AG04450 (cell line): Measurements from ENCODE around the gene CCDC13. TPM values are rescaled to one million over a fixed set of nuclear protein-coding genes. Genes with fewer than 3 reads are reported as not detected.

Source experiments
- CTCF ChIA-PET: fragments of 300-600, 350-600 bp; formaldehyde crosslinking; extraction: SDS; loops from one replicate; lab custom pipeline; 2022; ENCODE audit warnings: antibody characterized with exemption, inconsistent platforms; lab: Charles Lee
- POLR2A ChIA-PET: fragments of 350-600 bp; formaldehyde crosslinking; extraction: SDS; loops from one replicate; lab custom pipeline; 2021; ENCODE audit warnings: antibody characterized with exemption, inconsistent platforms; lab: Yijun Ruan, JAX
- DNase-seq: peaks from one replicate; pipeline ENCODE4 v3.0.0-alpha.2; 2011; ENCODE audit warnings: low read depth, low spot score
- H3K27ac ChIP-seq: one replicate; pipeline ENCODE4 v1.5.1; 2012; ENCODE audit warnings: low read depth, low read length, control low read depth
- H3K27me3 ChIP-seq: one replicate; pipeline ENCODE4 v1.6.0; 2012; ENCODE audit warnings: low read length; ENCODE audit not compliant: control insufficient read depth, insufficient read depth
- H3K4me3 ChIP-seq: 2 replicates; pipeline ENCODE4 v1.5.1; 2011; ENCODE audit warnings: mild to moderate bottlenecking, low read depth, low read length, control low read depth
- H3K9me3 ChIP-seq: 2 replicates; pipeline ENCODE4 v1.5.1; 2012; ENCODE audit warnings: low read length; ENCODE audit not compliant: control insufficient read depth, insufficient read depth
- polyA plus RNA-seq: library from polyadenylated mRNA; depleted of rRNA; stranded (reverse); fragments of >200 nt; gene quantifications from 2 replicates; pipeline ENCODE4 v1.2.3, GENCODE V29; 2011
- TF ChIP-seq, protein P1 (sequence below): IDR thresholded peaks from 2 replicates; pipeline ENCODE4 v1.5.1; 2011; ENCODE audit warnings: low read depth, low read length, control low read depth, inconsistent platforms

The CCDC13 gene
- polyA plus RNA-seq, 1 experiment = 0.20 TPM

- TF ChIP-seq, protein P1, sequence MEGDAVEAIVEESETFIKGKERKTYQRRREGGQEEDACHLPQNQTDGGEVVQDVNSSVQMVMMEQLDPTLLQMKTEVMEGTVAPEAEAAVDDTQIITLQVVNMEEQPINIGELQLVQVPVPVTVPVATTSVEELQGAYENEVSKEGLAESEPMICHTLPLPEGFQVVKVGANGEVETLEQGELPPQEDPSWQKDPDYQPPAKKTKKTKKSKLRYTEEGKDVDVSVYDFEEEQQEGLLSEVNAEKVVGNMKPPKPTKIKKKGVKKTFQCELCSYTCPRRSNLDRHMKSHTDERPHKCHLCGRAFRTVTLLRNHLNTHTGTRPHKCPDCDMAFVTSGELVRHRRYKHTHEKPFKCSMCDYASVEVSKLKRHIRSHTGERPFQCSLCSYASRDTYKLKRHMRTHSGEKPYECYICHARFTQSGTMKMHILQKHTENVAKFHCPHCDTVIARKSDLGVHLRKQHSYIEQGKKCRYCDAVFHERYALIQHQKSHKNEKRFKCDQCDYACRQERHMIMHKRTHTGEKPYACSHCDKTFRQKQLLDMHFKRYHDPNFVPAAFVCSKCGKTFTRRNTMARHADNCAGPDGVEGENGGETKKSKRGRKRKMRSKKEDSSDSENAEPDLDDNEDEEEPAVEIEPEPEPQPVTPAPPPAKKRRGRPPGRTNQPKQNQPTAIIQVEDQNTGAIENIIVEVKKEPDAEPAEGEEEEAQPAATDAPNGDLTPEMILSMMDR = peak; percentile 68
- Histone ChIP-seq H3K9me3 (no peaks in the 10 kb centered on the region), H3K27ac (no peak overlapping the region), H3K27me3 (peaks cover 23% of the 10 kb centered on the region), H3K4me3 (no peak overlapping the region)
- POLR2A ChIA-PET = interaction anchor here (0.6 kb wide), 1 partner anchor 165 kb away, joined by 5 read pairs; the partner anchor contains the start of gene SS18L2
- CTCF ChIA-PET = interaction anchor here (0.6 to 3.5 kb wide), 7 partner anchors 12 to 1042 kb away, joined by 3 to 25 read pairs (median 3); partner anchors contain the start of gene SEC22C
- DNase-seq = no peak
Measured at GRCh38 chr3:42755681-42756578, 17.1 kb downstream of the CCDC13 start.

DNA sequence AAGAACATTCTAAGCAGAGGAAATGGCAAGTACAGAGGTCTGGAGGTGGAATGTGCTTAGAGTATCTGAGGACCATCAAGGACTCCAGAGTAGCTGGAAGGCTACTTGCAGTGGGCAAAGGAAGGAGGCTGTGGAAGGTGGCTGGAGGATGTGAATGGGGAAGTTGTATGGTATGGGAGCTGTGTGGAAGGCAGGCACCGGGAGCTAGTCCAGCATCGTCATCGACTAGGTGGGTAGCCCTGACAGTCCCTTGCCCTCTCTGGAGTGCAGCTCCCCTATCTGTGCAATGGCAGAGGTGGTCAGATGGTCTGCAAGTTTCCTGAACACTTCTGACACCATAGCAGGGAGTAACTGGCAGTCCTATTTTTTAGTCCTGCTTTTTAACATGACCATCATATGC lies 19.3 kb downstream of the CCDC13 start:
- Histone ChIP-seq H3K9me3 (no peaks in the 10 kb centered on the region), H3K4me3 (no peak overlapping the region), H3K27ac (no peak overlapping the region), H3K27me3 (peaks cover 23% of the 10 kb centered on the region)
- CTCF ChIA-PET = interaction anchor here (1.8 kb wide), 1 partner anchor 9 kb away, joined by 5 read pairs; no protein-coding TSS in a partner anchor
- POLR2A ChIA-PET = no interaction called here
- TF ChIP-seq, protein P1 = no peak
- DNase-seq = no peak

- no peak for DNase-seq
- no peaks in the 10 kb centered on the region for H3K9me3 ChIP-seq
- H3K27ac ChIP-seq = no peak overlapping the region
- H3K4me3 ChIP-seq = no peak overlapping the region
- POLR2A ChIA-PET = no interaction called here
- TF ChIP-seq, protein P1 = no peak
- H3K27me3 ChIP-seq = peaks cover 19% of the 10 kb centered on the region
- CTCF ChIA-PET = interaction anchor here (1.8 kb wide), 3 partner anchors 9 to 524 kb away, joined by 4 to 5 read pairs (median 4); partner anchors contain the start of gene NKTR
Measured at GRCh38 chr3:42752961-42753360, 20.1 kb downstream of the CCDC13 start.

DNA sequence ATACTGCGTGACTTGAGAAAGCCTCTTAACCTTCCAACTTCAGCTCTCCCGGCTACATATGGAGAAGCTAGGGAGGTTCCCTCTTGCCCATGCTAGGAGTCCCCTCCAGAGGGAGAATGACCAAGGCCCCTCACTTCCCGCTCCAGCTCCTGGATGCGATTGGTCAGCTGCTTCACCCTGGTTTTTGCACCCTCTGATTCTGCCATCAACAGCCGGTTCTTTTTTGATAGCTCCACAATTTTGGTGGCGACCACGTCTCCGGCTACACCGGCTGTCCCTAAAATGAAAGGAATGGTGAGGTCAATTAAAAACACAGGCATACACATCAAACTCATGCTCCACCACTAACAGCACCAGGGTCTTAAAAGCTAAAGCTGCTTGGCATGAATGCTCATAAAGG lies 20.6 kb downstream of the CCDC13 start:
- Histone ChIP-seq H3K4me3 (no peak overlapping the region), H3K27ac (no peak overlapping the region), H3K9me3 (no peaks in the 10 kb centered on the region), H3K27me3 (peaks cover 17% of the 10 kb centered on the region)
- TF ChIP-seq, protein P1 = no peak
- DNase-seq = no peak
- POLR2A ChIA-PET = no interaction called here
- CTCF ChIA-PET = interaction anchor here (1.8 kb wide), 3 partner anchors 8 to 523 kb away, joined by 4 to 5 read pairs (median 4); partner anchors contain the start of gene NKTR

- H3K4me3 ChIP-seq = no peak overlapping the region
- CTCF ChIA-PET = interaction anchor here (0.7 to 1.8 kb wide), 4 partner anchors 69 to 522 kb away, joined by 3 to 4 read pairs (median 4); partner anchors contain the start of gene NKTR
- TF ChIP-seq, protein P1 = no peak
- H3K9me3 ChIP-seq = no peaks in the 10 kb centered on the region
- POLR2A ChIA-PET = no interaction called here
- H3K27ac ChIP-seq = no peak overlapping the region
- DNase-seq = no peak
- peaks cover 14% of the 10 kb centered on the region for H3K27me3 ChIP-seq
Measured at GRCh38 chr3:42751609-42752008, 21.4 kb downstream of the CCDC13 start.
